SK-N-MC (cell line): ENCODE results near the gene PARVA.

ENCODE experiments used
- EZH2 ChIP-seq: fragments of 200-600 bp; sonication (generic); IDR thresholded peaks from one replicate; pipeline ENCODE4 v1.6.1; 2017; ENCODE audit warnings: antibody characterized with exemption
- FOXP2 ChIP-seq: optimal IDR thresholded peaks from 2 replicates; pipeline ENCODE3; 2011; ENCODE audit warnings: mild to moderate bottlenecking, moderate library complexity; ENCODE audit not compliant: insufficient read depth; ENCODE audit errors: extremely low read length, control extremely low read depth
- POLR2AphosphoS5 ChIP-seq: IDR thresholded peaks from 2 replicates; pipeline ENCODE4 v1.6.1; 2012; ENCODE audit warnings: mild to moderate bottlenecking, low read depth, low read length, borderline replicate concordance

DNA sequence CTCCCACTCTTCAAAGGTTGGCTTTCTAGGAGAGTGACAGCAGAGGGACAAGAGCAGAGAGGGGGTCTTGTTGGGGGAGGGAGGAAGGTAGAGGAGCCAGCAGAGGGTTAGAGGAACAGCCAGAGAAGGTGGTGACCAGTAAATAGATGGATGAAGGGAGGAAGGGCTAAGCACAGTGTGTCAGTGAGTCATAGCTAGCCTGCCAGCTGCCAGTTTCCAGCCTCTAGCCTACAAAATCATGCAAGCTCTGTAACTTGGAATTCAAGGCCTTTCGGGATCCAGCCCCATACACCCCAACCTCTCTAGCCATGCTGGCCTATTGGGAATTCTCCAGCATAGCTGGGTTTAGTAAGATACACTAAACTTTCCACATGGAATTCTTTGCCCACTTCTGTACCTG lies 149.4 kb downstream of the PARVA start:
- TF ChIP-seq POLR2AphosphoS5 (no peak), EZH2 (no peak), FOXP2 (no peak)
